Mucosa of gallbladder (tissue), 1 donor: ENCODE results near the gene BCAS1. TPM values are rescaled to one million over a fixed set of nuclear protein-coding genes. Genes with fewer than 3 reads are reported as not detected.

Experiments used
- DNase-seq: peaks from one replicate; pipeline ENCODE4 v3.0.0-alpha.2; 2020; ENCODE audit warnings: low spot score
- total RNA-seq: library from RNA; stranded (reverse); gene quantifications from one replicate; pipeline ENCODE4 v1.2.1, GENCODE V29; 2021
- donor health status: DM: no; HTN: no; CAD: no.

The BCAS1 gene
- total RNA-seq, 1 donor from 2014 or later = 13.2 TPM

DNA sequence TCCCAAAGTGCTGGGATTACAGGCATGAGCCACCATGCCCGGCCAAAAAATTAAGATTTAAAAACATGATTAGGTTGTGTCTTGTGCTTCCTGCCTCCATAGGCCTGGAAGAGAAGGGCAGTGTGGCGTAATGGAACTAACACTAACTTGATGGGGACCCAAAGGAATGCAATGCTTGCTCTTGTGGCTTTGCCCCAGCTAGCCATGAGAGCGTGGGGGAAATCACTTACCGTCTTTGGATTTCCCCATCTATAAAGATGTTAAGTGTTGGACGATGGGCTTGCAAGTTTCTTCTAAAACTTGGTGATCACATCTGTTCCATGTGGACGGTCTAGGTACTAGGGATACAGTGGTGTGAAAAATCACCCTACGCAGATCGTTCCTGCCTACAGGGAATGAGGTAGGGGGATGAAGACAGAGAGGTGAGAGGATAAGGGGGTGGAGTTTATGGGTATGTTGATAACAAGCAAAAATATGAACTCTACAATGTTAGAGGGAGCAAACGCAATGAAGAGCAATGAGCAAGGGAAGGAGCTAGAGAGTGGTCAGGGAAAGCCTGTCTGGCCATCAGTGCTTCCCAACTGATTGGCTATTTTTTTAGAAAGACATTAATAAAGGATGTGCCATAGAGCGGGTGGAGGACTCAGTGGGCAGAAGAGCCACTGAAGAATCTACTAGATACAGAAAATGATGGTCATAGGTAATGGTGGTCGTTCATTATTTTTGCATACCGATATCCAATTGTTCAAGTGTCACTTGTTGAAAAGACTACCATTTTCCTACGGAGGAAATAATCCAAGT lies 165.2 kb downstream of the BCAS1 start:
- DNase-seq = no peak

DNA sequence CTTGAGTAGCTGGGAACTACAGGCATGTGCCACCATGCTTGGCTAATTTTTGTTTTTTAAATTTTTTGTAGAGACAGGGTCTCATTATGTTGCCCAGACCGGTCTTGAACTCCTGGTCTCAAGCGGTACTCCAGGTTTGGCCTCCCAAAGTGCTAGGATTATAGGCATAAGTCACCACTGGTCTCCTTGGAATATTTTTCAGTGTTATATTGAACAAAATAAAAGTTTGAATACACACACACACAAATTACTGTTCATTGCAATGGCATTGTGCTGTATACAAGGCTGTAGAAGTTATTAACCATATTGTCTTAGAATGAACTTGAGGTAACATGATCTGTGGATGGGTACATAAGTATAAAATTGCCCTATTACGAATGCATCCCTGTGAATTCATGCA lies 166.1 kb downstream of the BCAS1 start:
- DNase-seq = no peak

DNA sequence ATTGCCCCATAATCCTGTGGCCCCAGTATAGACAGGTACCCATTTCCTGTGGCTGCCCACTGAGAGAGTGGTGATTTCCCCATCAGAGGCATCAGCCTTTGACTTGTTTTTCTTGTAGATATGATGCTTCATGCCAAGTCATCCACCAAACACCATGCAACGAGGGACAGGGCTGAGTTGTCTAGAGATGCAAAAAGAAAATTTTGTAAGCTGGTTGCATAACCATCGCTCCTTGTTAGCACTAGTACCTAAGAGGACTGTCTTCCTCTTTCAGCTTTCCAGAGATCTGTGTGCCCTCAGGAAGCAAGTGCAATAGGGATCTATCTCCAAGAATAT lies 166.8 kb downstream of the BCAS1 start:
- no peak for DNase-seq

DNA sequence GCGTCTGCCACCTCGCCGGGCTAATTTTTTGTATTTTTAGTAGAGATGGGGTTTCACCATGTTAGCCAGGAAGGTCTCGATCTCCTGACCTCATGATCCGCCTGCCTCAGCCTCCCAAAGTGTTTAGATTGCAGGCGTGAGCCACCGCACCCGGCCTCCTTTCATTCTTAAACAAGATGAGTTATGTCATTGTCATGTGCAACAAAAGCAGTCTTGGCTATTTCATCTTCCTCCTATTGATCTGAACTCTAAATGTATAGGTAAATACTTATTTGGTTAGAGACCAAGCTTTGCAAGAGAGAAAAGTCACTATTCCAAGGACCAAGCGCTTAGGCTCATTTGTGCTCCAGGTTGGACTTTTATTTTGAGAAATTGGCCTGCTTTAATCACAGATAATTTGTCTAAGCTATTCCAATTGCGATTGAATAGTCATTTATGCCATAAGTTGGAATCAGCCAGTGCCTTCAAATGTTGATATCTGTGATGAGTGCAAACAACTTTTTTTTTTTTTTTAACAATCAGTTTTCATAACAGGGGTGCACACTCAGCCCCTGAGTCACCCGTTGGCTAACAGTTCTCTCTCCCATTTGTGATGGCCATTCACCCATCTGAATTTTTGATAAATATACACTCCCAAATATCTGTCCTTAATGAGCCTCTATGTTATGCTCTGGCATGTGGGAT lies 167.3 kb downstream of the BCAS1 start:
- DNase-seq = no peak

DNA sequence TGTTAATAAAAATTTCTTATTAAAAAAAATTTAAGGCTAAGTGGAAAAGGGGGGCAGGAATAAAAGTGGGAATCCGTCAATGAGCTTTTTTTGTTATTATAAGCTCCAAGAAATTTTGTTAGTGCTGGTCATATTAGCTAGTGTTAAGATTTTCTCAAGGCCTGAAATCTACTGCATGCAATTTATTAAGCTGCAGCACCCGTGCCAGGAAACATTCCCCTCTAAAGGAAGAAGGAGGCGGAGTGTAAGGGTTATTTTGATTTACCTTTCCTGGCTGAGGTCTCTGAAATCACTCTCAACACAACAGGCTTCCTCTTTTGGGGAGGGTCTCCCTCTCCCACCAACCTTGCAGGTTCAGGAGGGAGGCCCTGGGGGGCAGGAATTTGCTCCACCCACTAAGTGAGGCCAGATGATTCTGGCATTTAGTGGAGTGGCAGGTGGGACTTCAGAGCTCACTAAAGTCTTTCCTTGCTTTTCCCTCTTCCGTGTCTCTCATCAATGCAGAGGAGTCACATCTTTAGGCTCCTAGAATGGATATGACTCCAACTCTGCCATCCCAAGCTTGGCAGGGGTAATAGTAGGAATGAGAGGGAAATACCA lies 168.8 kb downstream of the BCAS1 start:
- no peak for DNase-seq

DNA sequence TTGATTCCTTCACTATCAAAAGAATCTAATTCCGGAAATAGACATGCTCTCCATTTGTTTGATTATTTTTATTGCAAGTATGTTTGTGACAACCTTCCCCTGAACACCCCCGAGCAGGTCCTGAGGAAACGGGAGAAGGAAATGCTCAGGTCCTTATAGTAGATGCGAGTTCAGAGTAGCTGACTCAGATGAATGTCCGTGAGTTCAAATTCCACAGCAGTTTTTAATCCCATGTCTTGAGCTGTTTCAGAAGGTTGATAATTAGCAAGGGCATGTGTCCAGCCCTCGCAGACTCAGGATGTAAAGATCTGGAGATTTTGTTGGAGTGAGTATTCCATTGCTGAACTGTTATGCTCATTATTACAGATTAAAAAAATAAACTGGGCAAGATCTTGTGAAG lies 169.3 kb downstream of the BCAS1 start:
- DNase-seq = peak; percentile 58

DNA sequence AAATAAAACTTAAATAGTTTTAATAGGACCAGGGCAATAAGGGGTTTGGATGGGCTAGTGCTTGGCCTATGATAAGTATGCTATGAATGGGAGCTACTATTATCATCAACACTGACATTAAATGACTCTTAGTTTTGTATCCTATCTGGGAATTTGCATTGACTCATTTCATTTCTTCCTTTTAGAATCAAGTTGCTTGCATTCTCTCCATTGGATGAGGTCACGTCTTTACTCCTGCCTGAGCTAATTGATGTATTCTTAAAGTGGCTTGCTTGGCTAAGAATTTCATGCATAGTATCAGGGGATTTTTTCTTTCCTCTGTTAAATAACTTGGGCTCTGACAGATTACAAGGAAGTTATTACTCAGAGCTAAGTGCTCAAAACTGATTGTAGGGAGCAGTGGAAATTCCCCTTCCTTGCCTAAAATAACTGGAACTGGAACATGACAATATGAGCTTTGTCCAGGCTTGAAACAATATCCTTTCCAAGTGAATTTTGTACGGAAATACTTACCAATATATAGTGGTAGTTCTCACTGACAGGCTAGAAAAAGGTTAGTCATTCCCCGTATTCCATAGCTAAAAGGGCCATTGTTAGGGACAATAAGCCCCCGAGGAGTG lies 169.9 kb downstream of the BCAS1 start:
- no peak for DNase-seq

DNA sequence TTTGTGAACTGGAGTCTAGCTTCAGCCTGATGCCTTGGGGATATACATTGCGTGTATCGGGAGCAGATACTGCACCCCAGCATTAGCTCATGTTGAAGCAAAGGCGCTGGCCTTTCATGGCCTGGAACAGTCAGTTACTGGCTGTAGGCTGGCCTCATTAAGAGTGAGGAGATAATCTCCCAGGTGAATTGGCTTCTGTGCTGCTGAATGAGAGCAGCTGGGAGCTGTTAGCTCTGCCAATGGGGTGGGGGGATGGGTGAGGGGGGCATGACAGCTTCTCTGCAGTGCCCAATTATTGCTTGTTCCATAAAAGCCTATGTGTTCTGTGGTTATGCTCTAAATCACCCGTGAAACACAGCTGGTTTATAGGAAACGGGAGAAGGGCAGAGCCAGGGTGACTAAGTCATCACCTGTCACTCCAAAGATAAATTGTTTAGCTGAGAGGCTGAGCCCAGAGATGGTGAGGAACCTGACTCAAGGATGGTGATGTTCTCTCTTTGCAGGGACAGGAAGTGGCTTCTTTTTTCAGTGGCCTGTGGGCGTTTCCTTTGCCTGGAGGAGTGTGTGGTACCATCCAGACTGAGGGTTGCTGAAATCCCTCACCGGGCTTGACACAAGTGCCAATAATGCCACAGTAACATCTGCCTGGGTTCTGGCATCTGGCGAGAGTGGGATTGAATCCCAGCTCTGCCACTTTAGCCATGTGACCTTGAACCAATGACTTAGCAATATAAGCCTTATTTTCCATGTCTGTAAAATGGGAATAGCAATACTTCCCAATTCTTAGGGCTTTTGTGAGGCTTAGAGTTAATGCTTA lies 170.8 kb downstream of the BCAS1 start:
- peak; percentile 36 for DNase-seq

DNA sequence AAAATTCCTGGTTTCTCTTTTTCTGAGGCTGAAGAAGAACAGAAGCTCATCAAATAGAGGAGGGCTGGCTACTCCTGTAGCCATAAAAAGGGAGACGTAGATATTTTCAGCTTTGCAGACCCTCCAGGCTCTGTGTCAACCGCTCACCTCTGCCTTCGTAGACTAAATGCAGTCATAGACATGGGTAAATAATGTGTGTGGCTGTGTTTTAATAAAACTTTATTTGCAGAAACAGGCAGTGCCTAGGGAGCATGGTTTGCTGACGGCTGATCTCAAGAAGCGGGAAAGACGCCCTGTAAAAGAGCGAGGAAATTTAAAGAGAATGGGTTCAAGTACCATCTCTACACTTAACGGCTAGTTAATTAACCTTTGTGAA lies 171.8 kb downstream of the BCAS1 start:
- no peak for DNase-seq

DNA sequence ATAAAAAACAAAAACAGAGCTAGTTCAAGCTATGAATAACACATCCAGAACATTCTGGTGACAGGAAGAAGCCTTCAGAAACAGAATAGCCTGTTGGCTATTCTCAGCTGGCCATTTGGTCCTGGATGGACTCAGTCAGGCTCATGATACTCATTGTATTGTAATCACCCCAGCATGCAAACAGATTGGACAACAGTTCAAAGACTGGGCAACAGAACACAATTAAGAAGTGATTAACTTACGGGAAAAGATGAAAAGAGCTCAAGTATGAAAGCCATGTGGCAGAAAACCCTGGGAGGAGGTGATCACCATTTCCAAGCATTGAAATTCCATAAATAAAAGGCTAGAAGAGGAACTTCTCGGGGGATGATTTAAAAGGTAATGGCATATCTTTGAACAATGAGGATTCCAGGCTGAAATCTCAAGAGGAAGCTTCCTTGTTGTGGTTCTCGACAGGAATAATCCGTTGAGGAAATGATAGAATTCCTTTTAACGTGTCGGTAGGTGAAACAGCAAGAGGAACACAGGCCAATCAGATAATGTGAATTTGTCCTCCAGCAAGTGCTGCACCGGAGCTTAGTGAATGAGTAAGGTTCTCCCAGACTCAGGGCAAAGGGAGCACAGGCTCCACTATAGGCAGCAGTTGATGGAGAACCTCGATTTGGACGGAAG lies 172.4 kb downstream of the BCAS1 start:
- no peak for DNase-seq

DNA sequence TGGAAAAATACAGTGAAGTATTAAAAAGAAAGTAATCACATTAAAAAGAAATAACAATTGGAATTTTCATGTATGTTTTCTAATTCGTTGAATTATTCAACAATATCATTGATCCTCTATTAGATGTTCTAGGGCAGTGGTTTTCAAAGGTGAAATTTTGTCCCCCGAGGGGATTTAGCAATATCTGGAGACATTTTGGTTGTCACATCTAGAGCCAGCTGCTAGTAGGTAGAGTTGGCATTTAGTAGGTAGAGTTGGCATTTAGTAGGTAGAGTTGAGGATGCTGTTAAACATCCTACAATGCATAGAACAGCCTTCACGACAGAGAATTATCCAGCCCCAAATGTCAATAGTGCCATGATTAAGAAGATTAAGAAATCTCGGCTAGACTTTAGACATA lies 173.7 kb downstream of the BCAS1 start:
- DNase-seq = no peak

DNA sequence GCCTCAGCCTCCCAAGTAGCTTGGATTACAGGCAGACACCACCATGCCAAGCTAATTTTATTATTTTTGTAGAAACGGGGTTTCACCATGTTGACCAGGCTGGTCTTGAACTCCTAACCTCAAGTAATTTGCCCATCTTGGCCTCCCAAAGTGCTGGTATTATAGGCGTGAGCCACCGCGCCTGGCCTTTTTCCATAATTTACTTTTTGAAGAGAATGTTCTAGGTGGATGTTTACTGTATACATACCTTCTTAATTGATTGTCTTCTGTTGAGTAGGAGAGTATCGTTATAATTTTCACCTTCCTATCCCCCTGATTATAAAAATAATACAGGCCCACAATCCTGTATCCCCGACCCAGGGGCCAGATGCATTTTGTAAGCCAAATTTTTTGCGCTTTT lies 174.4 kb downstream of the BCAS1 start:
- no peak for DNase-seq

DNA sequence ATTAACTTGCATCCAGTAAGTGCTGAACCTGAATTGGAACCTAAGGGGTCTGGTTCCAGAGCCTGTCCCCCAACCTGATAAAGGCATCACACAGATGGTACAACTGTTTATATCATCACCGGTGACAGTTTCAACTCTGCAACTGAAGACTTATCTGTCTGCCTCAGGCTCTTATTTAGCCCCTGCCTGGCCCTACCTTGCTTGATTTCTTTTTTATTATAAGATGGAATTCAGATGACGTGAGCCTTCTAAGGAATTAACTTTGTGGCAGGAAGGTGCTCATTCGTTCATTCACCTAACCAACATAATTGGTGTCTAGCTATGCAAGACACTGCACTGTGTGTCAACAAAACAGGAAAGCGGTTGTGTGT lies 175.0 kb downstream of the BCAS1 start:
- no peak for DNase-seq

DNA sequence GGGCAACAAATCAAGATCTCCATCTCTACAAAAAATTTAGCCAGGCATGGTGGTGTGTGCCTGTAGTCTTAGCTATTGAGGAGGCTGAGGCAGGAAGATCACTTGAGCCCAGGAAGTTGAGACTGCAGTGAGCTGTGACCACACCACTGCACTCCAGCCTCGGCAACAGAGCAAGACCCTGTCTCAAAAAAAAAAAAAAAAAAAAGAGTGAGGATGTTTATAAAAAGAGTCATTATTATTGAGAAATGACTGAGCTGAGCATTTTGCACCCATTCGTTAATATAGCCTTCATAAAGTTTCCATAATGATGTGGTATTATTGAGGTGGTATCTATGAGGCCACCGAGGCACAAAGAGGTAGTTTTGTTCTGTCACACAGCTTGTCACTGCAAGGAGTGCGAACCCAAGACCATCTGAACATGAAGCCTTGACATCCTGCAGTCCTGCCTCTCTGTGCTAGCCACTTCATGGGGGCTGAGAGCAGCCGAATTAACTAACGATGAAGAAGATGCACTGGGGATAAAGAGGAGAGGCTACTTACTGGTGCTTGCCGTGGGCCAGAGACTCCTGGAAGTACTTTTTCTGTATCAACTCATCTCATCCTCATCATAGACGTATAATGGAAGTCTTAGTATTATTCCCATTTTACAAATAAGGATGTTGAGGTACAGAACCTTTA lies 175.5 kb downstream of the BCAS1 start:
- DNase-seq = no peak

Other genes starting within 250 kb of the BCAS1 start
- gene CYP24A1, start 103.4 kb upstream of the BCAS1 start, total RNA-seq = not detected
- gene PFDN4, start 137.5 kb upstream of the BCAS1 start, total RNA-seq = 22.2 TPM